Astrocyte of the spinal cord (primary cell): Measurements from ENCODE around the gene NUCKS1.

Experiments used
- DNase-seq: peaks from one replicate; pipeline ENCODE4 v3.0.0; 2011; ENCODE audit warnings: low read depth, low spot score
- H3K4me3 ChIP-seq: 2 replicates; pipeline ENCODE4 v1.5.1; 2011; ENCODE audit warnings: low read depth, mild to moderate bottlenecking, low read length, moderate library complexity
- in situ Hi-C: cut with HindIII; loops from 2 replicates; pipeline ENCODE4 v1.10.0; 2017; ENCODE audit warnings: low sequenced_read_pairs
- TF ChIP-seq, protein P1 (sequence below): IDR thresholded peaks from 2 replicates; pipeline ENCODE4 v1.5.1; 2012; ENCODE audit warnings: low read depth, mild to moderate bottlenecking, low read length, inconsistent platforms

Gene NUCKS1

DNA sequence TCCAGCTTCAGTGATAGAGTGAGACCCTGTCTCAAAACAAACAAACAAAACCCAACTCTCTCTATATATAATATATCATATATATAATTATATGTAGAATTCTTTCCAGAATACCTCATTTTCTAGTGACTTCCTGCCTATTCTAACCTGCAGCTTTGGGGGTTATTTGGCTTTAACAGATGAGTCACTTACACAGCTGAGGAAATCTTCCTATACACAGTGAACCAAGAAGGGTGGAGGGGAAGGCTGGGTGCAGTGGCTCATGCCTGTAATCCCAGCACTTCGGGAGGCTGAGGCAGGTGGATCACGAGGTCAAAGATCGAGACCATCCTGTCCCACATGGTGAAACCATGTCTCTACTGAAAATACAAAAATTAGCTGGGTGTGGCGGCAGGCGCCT lies 16.1 kb upstream of the NUCKS1 start:
- in situ Hi-C loops: no loop called here
- TF ChIP-seq, protein P1, sequence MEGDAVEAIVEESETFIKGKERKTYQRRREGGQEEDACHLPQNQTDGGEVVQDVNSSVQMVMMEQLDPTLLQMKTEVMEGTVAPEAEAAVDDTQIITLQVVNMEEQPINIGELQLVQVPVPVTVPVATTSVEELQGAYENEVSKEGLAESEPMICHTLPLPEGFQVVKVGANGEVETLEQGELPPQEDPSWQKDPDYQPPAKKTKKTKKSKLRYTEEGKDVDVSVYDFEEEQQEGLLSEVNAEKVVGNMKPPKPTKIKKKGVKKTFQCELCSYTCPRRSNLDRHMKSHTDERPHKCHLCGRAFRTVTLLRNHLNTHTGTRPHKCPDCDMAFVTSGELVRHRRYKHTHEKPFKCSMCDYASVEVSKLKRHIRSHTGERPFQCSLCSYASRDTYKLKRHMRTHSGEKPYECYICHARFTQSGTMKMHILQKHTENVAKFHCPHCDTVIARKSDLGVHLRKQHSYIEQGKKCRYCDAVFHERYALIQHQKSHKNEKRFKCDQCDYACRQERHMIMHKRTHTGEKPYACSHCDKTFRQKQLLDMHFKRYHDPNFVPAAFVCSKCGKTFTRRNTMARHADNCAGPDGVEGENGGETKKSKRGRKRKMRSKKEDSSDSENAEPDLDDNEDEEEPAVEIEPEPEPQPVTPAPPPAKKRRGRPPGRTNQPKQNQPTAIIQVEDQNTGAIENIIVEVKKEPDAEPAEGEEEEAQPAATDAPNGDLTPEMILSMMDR: no peak
- DNase-seq: peak; percentile 18

DNA sequence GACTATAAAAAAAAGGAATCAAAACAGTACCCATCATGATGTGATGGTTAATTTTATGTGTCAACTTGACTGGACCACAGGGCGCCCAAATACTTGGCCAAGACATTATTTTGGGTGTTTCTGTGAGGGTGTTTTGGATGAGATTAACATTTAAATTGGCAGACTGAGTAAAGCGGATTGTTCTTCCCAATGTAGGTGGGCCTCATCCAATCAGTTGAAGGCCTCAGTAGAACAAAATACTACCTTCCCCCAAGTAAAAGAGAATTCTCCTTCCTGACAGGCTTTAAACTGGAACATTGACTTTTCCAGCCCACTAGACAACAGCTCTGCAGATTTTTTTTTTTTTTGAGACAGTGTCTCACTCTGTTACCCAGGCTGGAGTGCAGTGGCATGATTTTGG lies 14.6 kb upstream of the NUCKS1 start:
- DNase-seq: no peak
- TF ChIP-seq, protein P1: no peak
- H3K4me3 ChIP-seq: no peak overlapping the region
- in situ Hi-C loops: no loop called here

More for the DNA sequence above, 16.1 kb upstream of the NUCKS1 start:
- no peak overlapping the region for H3K4me3 ChIP-seq

- no peak overlapping the region for H3K4me3 ChIP-seq
- in situ Hi-C loops: no loop called here
- DNase-seq: no peak
- TF ChIP-seq, protein P1: no peak
Measured at GRCh38 chr1:205763980-205764379, 14.0 kb upstream of the NUCKS1 start.

DNA sequence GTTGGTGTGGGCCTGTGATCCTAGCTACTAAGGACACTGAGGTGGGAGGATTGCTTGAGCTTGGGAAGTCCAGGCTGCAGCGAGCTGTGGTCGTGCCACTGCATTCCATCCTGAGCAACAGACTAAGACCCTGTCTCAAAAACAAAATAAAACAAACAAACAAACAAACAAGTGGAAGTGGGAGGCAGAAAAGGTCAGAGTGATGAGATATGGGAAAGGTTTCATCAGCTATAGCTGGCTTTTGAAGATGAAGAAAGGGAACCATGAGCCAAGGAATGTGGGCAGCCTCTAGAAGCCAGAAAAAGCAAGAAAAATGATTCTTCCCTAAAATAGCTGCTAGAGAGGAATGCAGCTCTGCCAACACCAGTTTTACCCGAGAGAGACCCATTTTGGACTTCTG lies 10.6 kb upstream of the NUCKS1 start:
- in situ Hi-C loops: no loop called here
- no peak overlapping the region for H3K4me3 ChIP-seq
- TF ChIP-seq, protein P1: no peak
- DNase-seq: no peak

DNA sequence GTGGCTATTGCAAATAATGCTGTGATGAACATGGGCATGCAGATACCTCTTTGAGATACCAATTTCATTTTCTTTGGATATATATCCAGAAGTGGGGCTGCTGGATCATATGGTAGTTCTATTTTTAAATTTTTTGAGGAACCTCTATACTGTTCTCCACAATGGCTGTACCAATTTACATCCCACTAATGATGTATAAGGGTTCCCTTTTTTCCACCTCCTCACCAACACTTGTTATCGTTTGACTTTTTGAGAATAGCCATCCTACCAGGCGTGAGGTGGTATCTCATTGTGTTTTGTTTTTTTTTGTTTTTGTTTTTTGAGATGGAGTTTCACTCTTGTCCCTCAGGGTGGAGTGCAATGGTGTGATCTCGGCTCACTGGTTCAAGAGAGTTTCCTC lies 6.6 kb upstream of the NUCKS1 start:
- in situ Hi-C loops: no loop called here
- TF ChIP-seq, protein P1: no peak
- no peak overlapping the region for H3K4me3 ChIP-seq
- DNase-seq: no peak

DNA sequence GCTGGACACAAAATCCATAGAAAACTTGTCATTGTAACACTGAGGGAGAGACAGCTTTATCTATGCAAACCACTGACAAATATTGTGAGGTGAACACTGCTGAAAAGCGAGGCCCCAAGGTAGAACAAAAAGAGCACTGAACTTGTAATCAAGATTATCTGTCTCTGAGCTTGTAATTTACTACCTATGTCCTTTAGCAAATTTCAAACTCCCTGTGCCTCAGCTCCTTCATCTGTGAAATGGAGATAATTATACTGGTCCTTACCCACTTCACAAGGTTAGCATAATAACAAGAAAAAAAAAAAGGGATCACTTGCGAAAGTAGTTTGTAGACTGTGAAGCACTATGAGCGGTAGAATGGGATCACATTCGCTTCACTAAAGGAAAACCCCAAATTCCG lies 4.9 kb upstream of the NUCKS1 start:
- in situ Hi-C loops: no loop called here
- TF ChIP-seq, protein P1: no peak
- no peak overlapping the region for H3K4me3 ChIP-seq
- no peak for DNase-seq
